Osteoblast (primary cell): ENCODE results near the gene MDM1. TPM values are rescaled to one million over a fixed set of nuclear protein-coding genes. Genes with fewer than 3 reads are reported as not detected.

Experiments
- DNase-seq: peaks from one replicate; pipeline ENCODE4 v3.0.0; 2011; ENCODE audit warnings: low spot score, mixed read lengths; ENCODE audit not compliant: insufficient read length; ENCODE audit errors: missing footprints
- H2AFZ ChIP-seq: 2 replicates; pipeline ENCODE4 v1.6.0; 2011; ENCODE audit warnings: mild to moderate bottlenecking, low read length
- H3K27ac ChIP-seq: 2 replicates; pipeline ENCODE4 v1.5.1; 2011; ENCODE audit warnings: mild to moderate bottlenecking, low read depth, low read length, moderate library complexity
- H3K27me3 ChIP-seq: 2 replicates; pipeline ENCODE4 v1.6.0; 2012; ENCODE audit warnings: mild to moderate bottlenecking, control low read depth, inconsistent platforms, low read length, moderate library complexity; ENCODE audit not compliant: insufficient read depth
- H3K36me3 ChIP-seq: 2 replicates; pipeline ENCODE4 v1.5.1; 2011; ENCODE audit warnings: mild to moderate bottlenecking, low read length, control low read depth, moderate library complexity; ENCODE audit not compliant: insufficient read depth
- H3K4me1 ChIP-seq: 2 replicates; pipeline ENCODE4 v1.5.1; 2011; ENCODE audit warnings: mild to moderate bottlenecking, low read length, control low read depth, moderate library complexity; ENCODE audit not compliant: insufficient read depth
- H3K4me2 ChIP-seq: 2 replicates; pipeline ENCODE4 v1.6.0; 2011; ENCODE audit warnings: mild to moderate bottlenecking, low read length; ENCODE audit not compliant: insufficient read depth
- H3K4me3 ChIP-seq: fragments of 200-600 bp; sonication (generic); 3 replicates; pipeline ENCODE4 v1.5.1; 2012; ENCODE audit warnings: mild to moderate bottlenecking, low read length, inconsistent platforms; ENCODE audit not compliant: insufficient read depth
- H3K79me2 ChIP-seq: 2 replicates; pipeline ENCODE4 v1.6.0; 2012; ENCODE audit warnings: mild to moderate bottlenecking, low read length, control low read depth, inconsistent platforms; ENCODE audit not compliant: insufficient read depth
- H3K9me3 ChIP-seq: 2 replicates; pipeline ENCODE4 v1.5.1; 2011; ENCODE audit warnings: low read depth, low read length, control low read depth
- H4K20me1 ChIP-seq: 2 replicates; pipeline ENCODE4 v1.6.0; 2012; ENCODE audit warnings: mild to moderate bottlenecking, low read length, control low read depth; ENCODE audit not compliant: insufficient read depth
- CTCF ChIP-seq: IDR thresholded peaks from 2 replicates; pipeline ENCODE4 v1.5.1; 2011; ENCODE audit warnings: mild to moderate bottlenecking, low read depth, low read length, moderate library complexity; ENCODE audit errors: extremely low read depth
- total RNA-seq: library from RNA; depleted of rRNA; stranded (reverse); fragments of >200 nt; gene quantifications from 2 replicates; pipeline ENCODE4 v1.2.3, GENCODE V29; 2012

Gene MDM1
- total RNA-seq, 1 donor = 28.2 TPM

- TF ChIP-seq CTCF = no peak
- Histone ChIP-seq H3K27me3 (no peaks in the 10 kb centered on the region), H3K4me3 (no peak overlapping the region), H2AFZ (no peak overlapping the region), H3K27ac (no peak overlapping the region), H3K79me2 (no peaks in the 10 kb centered on the region), H3K4me1 (peaks cover 19% of the 10 kb centered on the region), H4K20me1 (no peaks in the 10 kb centered on the region), H3K9me3 (no peaks in the 10 kb centered on the region), H3K4me2 (no peak overlapping the region), H3K36me3 (no peaks in the 10 kb centered on the region)
- no peak for DNase-seq
These were observed 27.5 kb upstream of the MDM1 start for GRCh38 chr12:68359674-68360073.

GRCh38 chr12:68358532-68359485 lies 26.6 kb upstream of the MDM1 start:
- Histone ChIP-seq H3K4me1 (peaks cover 11% of the 10 kb centered on the region), H3K4me3 (no peak overlapping the region), H3K9me3 (no peaks in the 10 kb centered on the region), H3K79me2 (no peaks in the 10 kb centered on the region), H3K36me3 (no peaks in the 10 kb centered on the region), H2AFZ (peak overlapping the region; percentile 76), H3K27ac (peak overlapping the region; percentile 4), H3K27me3 (no peaks in the 10 kb centered on the region), H3K4me2 (peak overlapping the region; percentile 8), H4K20me1 (no peaks in the 10 kb centered on the region)
- TF ChIP-seq CTCF = peak; percentile 83
- no peak for DNase-seq

GRCh38 chr12:68356986-68357385 lies 24.8 kb upstream of the MDM1 start:
- Histone ChIP-seq H3K4me3 (no peak overlapping the region), H3K79me2 (no peaks in the 10 kb centered on the region), H2AFZ (no peak overlapping the region), H3K9me3 (no peaks in the 10 kb centered on the region), H3K4me1 (peaks cover 9% of the 10 kb centered on the region), H3K4me2 (no peak overlapping the region), H3K27ac (no peak overlapping the region), H3K36me3 (no peaks in the 10 kb centered on the region), H4K20me1 (no peaks in the 10 kb centered on the region), H3K27me3 (no peaks in the 10 kb centered on the region)
- no peak for DNase-seq
- no peak for TF ChIP-seq CTCF

GRCh38 chr12:68356060-68356695 lies 24.0 kb upstream of the MDM1 start:
- Histone ChIP-seq H3K79me2 (no peaks in the 10 kb centered on the region), H3K4me1 (peaks cover 15% of the 10 kb centered on the region), H3K27me3 (no peaks in the 10 kb centered on the region), H3K4me3 (no peak overlapping the region), H2AFZ (no peak overlapping the region), H3K36me3 (no peaks in the 10 kb centered on the region), H3K9me3 (no peaks in the 10 kb centered on the region), H4K20me1 (no peaks in the 10 kb centered on the region), H3K27ac (no peak overlapping the region), H3K4me2 (no peak overlapping the region)
- no peak for TF ChIP-seq CTCF
- DNase-seq = no peak
